CD4-positive, alpha-beta T cell treated with Interferon alpha-2 for 1 hour (primary cell): Measurements from ENCODE around the gene SMCO2.

ENCODE experiments used
- DNase-seq, 2 donors: peaks; one replicate each; pipeline ENCODE4 v3.0.0-alpha.2; 2020 to 2022

The SMCO2 gene

GRCh38 chr12:27502021-27502435 is 55.5 kb downstream of the SMCO2 start:
- DNase-seq = no peak

- DNase-seq = no peak
These were observed 58.0 kb downstream of the SMCO2 start for GRCh38 chr12:27504507-27504906.

- DNase-seq = no peak
These were observed 58.6 kb downstream of the SMCO2 start for GRCh38 chr12:27505109-27505508.

GRCh38 chr12:27505761-27506160 is 59.2 kb downstream of the SMCO2 start:
- DNase-seq = no peak

- DNase-seq = no peak
These were observed 60.2 kb downstream of the SMCO2 start for GRCh38 chr12:27506645-27507189.

GRCh38 chr12:27508736-27509431 is 62.3 kb downstream of the SMCO2 start:
- DNase-seq = no peak

GRCh38 chr12:27511031-27511722 is 64.6 kb downstream of the SMCO2 start:
- DNase-seq = no peak

- DNase-seq = no peak
These were observed 65.1 kb downstream of the SMCO2 start for GRCh38 chr12:27511723-27512045.

GRCh38 chr12:27513155-27513824 is 66.8 kb downstream of the SMCO2 start:
- DNase-seq = no peak

GRCh38 chr12:27515671-27516070 is 69.1 kb downstream of the SMCO2 start:
- no peak for DNase-seq

GRCh38 chr12:27516625-27517024 is 70.1 kb downstream of the SMCO2 start:
- DNase-seq = no peak

- DNase-seq = no peak
These were observed 71.0 kb downstream of the SMCO2 start for GRCh38 chr12:27517546-27517945.

- DNase-seq = no peak
These were observed 71.6 kb downstream of the SMCO2 start for GRCh38 chr12:27517961-27518665.

GRCh38 chr12:27521066-27521465 is 74.5 kb downstream of the SMCO2 start:
- DNase-seq = no peak

- DNase-seq = no peak
These were observed 75.4 kb downstream of the SMCO2 start for GRCh38 chr12:27521981-27522380.

GRCh38 chr12:27523305-27523641 is 76.7 kb downstream of the SMCO2 start:
- no peak for DNase-seq

- peak; percentile 96 to 98 for DNase-seq
These were observed 77.3 kb downstream of the SMCO2 start, which contains the start of gene PPFIBP1 for GRCh38 chr12:27523642-27524493. Gene PPFIBP1 (plus strand): TSS chr12:27524206. CDS start chr12:27633397, 109,191 bp downstream.

GRCh38 chr12:27524494-27524835 is 77.9 kb downstream of the SMCO2 start:
- no peak for DNase-seq

GRCh38 chr12:27524839-27525753 is 78.6 kb downstream of the SMCO2 start:
- no peak for DNase-seq

GRCh38 chr12:27527512-27527911 is 81.0 kb downstream of the SMCO2 start:
- no peak for DNase-seq

- no peak for DNase-seq
These were observed 82.3 kb downstream of the SMCO2 start for GRCh38 chr12:27528788-27529187.
